GM19438 (cell line): Measurements from ENCODE around the gene GPR101.

ENCODE experiments used
- ATAC-seq: cut with Tn5 transposase; IDR thresholded peaks from one replicate; pipeline ENCODE4 v1.9.1; 2021; ENCODE audit warnings: low read depth; ENCODE audit not compliant: unreplicated experiment

Gene GPR101, protein sequence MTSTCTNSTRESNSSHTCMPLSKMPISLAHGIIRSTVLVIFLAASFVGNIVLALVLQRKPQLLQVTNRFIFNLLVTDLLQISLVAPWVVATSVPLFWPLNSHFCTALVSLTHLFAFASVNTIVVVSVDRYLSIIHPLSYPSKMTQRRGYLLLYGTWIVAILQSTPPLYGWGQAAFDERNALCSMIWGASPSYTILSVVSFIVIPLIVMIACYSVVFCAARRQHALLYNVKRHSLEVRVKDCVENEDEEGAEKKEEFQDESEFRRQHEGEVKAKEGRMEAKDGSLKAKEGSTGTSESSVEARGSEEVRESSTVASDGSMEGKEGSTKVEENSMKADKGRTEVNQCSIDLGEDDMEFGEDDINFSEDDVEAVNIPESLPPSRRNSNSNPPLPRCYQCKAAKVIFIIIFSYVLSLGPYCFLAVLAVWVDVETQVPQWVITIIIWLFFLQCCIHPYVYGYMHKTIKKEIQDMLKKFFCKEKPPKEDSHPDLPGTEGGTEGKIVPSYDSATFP

DNA sequence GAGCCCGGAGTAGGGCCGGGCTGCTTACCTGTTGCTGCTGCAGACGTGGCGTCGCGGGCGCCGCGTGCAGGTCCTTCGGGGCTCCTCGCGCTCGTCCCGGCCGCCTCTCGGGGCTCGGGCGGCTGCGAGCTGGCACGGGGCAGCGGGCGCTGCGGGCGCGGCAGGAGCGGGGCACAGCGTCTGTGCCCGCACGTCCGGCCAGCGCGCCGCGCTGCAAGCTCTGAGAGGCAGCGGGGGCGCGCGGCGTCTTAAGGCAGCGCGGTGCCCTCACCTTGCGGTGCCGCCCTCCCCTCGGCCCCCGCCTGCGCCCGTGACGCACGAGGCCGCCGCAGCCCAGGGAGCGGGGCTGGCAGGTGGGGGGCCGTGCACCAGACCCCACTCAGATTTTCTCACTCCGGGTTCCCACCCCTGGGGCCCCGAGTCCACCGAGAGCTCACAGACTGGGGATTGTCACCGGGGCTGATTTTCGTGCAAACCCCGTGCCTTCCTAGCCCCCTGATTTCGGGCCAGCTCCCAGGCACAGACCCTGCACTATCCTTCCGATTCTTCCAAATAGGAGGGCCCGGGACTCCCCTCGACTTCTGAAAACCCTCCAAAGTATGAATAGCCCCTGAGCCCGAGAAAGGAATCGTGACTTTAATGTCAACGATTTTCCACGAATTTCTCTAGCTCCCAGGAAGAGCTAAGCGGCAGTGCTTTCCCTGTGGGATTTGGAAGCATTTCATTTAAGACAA lies at the start of gene GPR101:
GPR101 (minus strand) TSS at position 222 of the 734 bp plus-strand sequence. CDS start 2,321 bp downstream, outside the sequence.
- no peak for ATAC-seq

DNA sequence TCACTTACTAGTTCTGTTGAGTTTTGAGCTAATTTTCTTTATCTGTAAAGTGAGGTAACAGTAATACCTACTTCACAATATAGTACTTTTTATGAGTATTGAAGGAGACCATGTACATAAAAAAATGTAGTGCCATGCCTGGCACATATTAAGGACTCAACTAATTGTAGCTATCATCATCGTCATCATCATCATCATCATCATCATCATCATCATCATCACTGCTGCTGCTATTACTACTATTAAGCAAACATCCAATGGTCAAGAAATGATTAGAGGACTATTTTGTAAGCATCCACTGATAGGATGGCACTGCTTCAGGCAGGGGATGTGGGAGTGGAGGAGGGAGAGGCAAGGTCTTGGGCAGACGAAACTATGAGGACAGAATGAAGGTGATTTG lies 47.4 kb upstream of the GPR101 start:
- no peak for ATAC-seq

GRCh38 chrX:137072396-137072795 lies 38.6 kb upstream of the GPR101 start:
- ATAC-seq = no peak

DNA sequence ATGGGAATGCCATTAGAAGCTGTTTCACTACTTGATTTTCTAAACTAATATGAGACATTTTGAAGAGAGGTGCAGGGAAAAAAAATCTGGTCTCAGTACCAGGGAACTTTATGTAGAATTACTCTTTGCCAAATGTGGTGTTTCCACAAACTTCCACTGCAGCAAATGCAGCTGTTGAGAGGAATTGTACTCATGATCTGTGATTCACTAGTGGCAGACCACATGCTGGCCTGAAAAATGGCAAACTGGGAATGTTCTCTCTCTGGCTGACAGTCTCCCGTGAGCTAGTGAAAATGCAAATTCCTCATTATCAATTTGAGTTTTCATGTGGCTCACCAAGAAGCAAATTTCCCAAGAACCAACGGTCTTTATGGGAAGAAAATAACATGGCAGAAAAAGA lies 37.8 kb upstream of the GPR101 start:
- ATAC-seq = no peak

DNA sequence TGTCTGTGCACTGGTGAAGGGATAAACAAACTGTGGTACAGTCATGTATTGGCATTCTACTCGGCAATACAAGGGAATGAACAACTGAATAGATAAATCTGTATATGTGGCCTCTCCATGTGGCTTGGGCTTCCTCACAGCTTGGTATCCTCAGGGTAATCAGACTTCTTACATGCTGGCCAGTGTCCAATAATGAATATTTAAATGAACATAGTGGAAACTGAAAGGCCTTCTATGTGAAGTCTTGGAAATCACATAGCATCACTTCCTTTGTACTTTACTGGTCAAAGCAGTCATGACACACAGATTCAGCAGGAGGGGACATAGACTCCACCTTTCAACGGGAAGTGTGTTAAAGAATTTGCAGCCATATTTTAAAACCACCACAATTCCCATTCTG lies 33.4 kb upstream of the GPR101 start:
- no peak for ATAC-seq

DNA sequence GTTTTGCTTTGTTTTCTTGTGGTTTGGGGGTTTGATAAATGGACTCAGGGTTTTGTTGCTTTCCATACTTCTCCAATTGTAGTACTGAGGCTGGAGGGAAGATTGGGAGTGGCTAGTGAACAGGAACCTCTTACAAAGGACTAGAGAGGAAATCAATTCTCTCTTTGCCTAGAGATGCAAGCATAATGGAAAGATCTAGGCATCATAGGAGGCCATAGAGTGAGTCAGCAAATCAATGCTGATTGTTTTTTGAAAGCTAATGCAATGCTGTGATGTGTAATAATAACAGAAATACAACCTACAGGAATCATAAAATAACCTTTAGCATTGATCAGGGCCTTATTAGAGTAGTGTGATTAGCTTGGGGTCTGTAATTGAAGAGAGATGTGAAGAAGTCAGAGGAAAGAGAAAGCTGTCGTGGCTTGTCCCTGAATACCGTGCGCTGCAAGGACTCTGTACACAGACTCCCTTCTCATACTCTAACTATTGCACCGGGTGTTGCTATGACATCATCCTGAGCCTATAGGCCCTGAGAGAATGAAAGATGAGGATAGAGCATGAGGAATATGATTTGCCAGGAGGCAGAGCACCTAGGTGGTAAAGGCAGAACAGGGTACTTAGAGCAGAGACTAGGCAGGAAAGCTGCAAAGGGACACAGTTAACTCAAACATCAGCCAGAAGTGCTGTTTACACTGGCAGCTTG lies 29.3 kb upstream of the GPR101 start:
- no peak for ATAC-seq

DNA sequence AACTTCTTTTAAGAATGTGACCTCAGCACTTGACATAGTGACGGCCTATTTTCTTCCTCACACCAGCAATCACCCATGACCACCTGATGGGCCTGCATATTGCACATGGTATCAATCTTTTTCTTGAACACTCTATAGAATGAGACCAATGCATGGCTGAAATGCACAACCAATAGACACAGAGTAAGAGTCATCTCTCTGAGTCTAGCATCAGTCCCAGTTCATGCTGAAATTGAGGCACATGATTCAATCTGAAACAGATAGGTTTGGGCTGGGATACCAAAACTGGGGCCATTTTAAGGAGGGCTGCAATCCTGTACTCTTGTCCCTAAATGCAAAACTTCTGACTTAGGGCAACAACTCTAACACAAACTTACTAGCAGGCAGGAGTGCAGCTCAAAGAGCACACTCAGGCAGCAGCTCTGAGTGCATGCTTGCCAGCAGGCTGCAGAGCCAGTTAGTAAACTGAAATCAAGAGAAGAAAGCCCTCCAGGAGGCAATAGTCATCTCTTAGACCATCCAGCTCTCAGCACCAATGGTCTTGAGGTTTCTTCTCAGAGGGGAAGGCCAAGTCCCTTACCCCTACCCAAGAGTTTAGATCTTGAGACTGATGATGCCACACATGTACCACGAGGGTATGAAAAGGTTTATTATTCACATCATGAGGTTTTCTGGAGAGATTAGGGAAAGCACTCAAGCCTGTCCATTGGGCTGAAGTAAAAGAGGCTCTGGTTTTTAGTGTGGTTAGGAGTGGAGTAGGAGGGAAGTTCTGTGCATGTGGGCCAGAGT lies 24.7 kb upstream of the GPR101 start:
- ATAC-seq = no peak

DNA sequence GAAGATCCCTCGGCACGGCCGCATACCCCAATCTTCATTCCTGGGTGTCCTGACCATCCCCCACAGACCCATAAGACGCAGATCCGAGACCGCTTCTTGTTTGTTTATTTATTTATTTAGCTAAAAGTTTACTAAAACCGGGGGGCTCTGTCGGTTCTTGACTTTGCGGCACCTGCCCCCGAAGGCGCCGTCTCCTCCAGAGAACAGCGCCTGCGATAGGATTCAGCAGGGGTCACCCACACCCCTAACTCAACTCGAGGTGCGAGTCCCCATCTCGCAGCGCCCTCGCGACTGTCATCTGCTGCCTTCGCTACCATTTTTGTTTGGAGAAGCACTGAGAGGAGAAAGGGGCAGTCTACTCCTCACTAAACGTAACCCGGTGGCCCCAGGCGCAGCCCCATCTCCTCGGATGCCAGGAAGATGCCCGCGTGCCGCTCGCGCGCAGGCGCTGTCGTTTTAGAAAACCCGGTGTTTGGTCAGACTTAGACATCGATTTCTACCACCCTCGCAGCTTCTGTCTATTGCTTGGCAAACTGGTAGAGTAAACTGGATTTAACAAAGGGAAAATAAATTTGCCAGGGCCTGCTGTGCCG lies 18.9 kb upstream of the GPR101 start:
- peak; percentile 38 for ATAC-seq

DNA sequence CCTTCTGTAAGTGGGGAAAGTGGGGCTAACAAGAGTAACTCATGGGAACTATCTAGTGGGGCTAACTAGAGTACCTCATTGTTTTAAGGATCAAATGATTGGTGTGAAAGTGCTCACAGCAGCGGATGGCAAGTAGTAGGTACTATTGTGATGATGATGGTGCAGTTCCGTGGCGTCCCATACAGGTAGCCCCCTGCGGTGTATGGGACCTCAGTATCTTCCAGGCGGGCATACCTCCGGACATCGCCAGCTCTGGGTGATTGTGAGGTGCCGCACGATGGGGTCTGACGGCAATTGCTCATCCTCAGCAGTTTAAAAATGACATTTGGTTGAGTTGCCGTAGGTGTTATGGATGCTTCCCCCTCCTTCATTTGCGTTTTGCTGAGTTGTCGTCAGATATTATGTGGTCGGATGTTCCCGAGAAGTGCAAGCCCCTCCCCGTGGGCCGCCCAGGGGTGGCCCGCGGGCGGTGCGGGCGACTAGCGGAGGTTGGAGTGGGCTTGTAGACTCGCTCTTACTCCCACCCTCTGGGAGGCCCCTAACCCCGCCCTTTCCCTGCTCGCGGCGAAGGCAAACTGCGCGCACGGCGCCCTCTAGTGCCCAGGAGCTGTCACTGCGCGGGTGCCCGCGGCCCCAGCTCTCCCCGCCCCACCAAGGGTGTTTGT lies 18.3 kb upstream of the GPR101 start:
- peak; percentile 99 for ATAC-seq

DNA sequence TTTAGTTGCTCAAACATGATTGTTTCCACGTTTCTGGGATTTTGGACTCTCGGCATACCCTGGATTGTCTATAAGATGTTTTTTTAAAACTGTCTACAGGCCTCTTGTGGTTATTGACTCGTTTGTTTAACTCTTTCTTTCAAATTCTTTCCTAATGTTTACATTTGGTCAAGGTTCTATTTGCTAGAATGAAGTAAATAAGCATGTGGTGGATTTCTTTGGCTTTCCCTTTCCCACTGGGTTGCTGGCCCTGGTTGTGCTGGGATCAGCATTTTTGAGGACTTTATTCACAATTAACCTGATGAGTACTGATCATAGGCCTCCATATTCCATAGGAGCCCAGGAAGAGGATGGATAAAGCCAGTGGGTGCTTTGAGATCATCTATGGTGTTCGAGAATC lies 11.1 kb upstream of the GPR101 start:
- ATAC-seq = no peak

DNA sequence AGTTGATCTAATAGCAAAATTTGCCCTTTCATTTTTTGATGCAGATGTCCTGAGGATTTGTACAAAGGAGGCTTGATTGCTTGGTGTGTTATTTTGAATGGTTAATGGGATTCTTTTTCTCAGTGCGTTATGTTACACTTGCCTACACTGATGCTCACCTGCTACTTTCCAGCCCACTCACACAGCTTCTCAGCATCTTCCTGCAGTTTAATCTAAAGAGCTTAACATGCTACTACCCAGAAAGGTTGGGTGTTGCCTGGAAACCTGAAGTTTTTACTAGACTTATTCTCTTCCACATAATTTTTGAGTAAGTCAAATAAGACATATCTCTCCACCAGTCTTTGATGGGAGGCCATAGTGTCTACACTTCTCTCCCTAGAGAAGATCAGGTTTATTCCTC lies 9.9 kb upstream of the GPR101 start:
- no peak for ATAC-seq

DNA sequence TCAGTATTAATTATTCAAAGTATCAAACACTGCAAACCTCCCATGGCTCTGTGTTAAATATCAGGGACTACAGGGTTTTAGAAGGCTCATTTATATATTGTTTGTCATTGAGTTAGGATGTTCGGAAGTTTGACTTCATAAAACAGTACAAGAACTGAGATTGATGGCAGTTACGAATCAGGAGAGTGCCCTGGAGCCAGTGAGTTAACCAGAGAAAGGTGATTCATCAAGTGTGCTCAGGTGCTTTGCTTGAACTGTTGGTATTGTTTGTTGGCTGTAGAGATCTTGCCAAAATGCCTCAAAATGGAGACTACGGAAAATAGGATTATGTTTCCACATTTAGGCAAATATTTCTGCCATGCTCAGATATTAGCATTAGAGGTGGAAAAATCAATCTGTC lies 7.5 kb upstream of the GPR101 start:
- no peak for ATAC-seq

DNA sequence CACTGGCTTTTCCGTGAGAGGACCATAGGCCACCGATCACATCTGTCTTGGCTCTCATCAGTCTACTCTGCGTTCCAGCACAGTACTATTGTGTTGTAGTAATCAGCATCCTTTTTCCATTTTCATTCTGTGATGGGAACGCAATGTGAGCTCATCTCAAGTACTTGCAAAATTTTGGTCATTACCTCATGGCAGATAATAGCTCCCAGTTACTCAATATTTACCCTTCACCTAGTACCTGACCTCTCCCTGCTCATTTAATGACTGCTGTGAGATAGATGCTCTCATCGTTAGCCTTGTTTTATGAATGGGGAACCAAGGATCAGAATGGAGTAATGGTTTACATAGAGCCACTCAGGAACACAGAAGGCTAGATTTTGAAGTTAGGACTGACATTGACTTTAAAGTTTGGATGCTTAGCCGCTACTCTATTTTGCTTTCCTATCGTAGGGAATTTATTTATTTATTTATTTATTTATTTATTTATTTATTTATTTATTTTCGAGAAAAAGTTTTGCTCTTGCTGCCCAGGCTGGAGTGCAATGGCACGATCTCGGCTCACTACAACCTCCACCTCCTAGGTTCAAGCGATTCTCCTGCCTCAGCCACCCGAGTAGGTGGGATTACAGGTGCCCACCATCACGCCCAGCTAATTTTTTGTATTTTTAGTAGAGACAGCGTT lies 6.5 kb upstream of the GPR101 start:
- no peak for ATAC-seq

GRCh38 chrX:137034508-137034872 lies 695 bp upstream of the GPR101 start:
- ATAC-seq = no peak

- no peak for ATAC-seq
These were observed 688 bp downstream of the GPR101 start for GRCh38 chrX:137032841-137033773.

DNA sequence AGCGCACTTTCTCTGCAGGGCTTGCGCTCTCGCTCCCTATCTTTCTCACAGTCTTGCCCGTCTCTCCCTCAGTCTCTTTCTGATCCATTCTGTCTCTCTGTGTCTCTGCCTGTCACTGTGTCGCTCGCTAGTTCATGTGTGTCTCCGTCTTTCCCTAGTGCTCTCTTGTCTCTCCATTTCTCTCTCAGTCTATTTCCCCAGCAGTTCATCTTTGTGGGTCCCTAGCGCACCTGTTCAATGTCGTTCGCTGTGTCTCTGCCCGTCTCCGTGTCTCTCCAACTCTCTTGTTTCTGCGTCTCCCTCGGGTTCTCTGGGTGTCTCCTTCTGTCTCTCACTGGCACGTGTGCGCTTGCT lies 1.5 kb downstream of the GPR101 start:
- ATAC-seq = peak; percentile 3

DNA sequence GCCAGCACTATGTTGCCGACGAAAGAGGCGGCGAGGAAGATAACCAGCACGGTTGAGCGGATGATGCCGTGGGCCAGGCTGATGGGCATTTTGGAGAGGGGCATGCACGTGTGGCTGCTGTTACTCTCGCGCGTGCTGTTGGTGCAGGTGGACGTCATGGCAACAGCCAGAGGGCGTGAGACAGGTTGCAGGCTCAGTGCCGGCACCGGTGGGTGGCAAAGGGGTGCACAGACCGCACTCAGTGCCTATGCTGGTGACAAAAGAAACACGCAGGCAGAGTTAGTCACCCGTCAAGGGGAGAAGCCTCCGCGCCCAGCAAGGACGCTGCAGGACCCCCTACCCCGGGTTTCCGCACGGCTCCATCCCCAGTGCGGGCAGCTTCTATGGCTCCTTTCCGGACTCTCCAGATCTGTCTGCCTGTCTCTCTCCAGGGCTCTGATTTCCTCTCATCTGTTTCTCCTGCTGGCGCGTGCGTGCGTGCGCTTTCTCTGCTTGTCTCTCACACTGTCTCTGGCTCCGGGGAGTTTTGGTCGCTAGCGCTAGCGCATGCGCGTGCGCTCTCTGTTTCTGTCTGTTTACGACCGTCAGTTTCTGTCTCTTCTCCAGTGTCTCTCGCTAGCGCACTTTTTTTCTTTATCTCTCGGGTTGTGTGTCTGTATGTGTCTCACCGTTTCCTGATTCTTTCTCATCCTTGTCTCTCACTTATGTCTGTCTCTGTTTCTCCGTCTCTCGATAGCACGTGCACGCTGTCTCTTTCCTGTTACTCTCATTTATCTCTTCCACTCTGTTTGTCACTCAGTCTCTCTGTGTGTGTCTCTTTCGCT lies 2.1 kb downstream of the GPR101 start:
- ATAC-seq = peak; percentile 85
